ENCODE data around the gene PRIMA1. TPM values are rescaled to one million over a fixed set of nuclear protein-coding genes. Genes with fewer than 3 reads are reported as not detected.

Gene PRIMA1
- total and polyA plus RNA-seq, 2 donors (not counting 1 experiment from before 2014, with no cell fraction given): not detected

GRCh38 chr14:93728651-93729016 lies 59.7 kb downstream of the PRIMA1 start:
- Histone ChIP-seq H3K27ac (ENCODE audit: low read length in 2 of 2) (no peak overlapping the region), H3K4me2 (replicated peaks; ENCODE audit: low read depth, low read length, poor library complexity, severe bottlenecking) (no peak overlapping the region), H2AFZ (ENCODE audit: insufficient read depth, low read depth, low read length, poor library complexity, severe bottlenecking) (no peak overlapping the region), H3K4me3 (ENCODE audit: control extremely low read depth in 1 of 5, extremely low read depth in 1 of 5, insufficient read depth in 1 of 5, low read depth in 2 of 5, low read length in 4 of 5) (no peak overlapping the region), H3K9ac (ENCODE audit: low read length) (no peak overlapping the region), H3K4me1 (ENCODE audit: control insufficient read depth in 2 of 2, insufficient read depth in 2 of 2, low read length in 2 of 2) (no peaks in the 10 kb centered on the region), H3K27me3 (replicated peaks in 1 of 4; ENCODE audit: control extremely low read depth in 1 of 4, control insufficient read depth in 3 of 4, insufficient read depth in 4 of 4, low read length in 3 of 4) (no peaks in the 10 kb centered on the region), H3K79me2 (ENCODE audit: control insufficient read depth, insufficient read depth, low read length) (no peaks in the 10 kb centered on the region), H4K20me1 (ENCODE audit: control insufficient read depth, insufficient read depth, low read length, poor library complexity, severe bottlenecking) (no peaks in the 10 kb centered on the region), H3K9me3 (ENCODE audit: control extremely low read depth in 1 of 3, control insufficient read depth in 2 of 3, insufficient read depth in 1 of 3, low read length in 2 of 3) (peaks cover 0 to 2% (median 0%) of the 10 kb centered on the region in 3 donors), H3K36me3 (replicated peaks in 1 of 2; ENCODE audit: control extremely low read depth in 1 of 2, control insufficient read depth in 1 of 2, extremely low read depth in 1 of 2, insufficient read depth in 2 of 2, low read length in 1 of 2) (no peaks in the 10 kb centered on the region)
- POLR2A ChIA-PET: no interaction called here
- no peak for ATAC-seq (ENCODE audit: low read depth)
- TF ChIP-seq CTCF (IDR thresholded peaks at IDR 0.05) (no peak), EZH2 (IDR thresholded peaks at IDR 0.05; ENCODE audit: borderline replicate concordance, insufficient read depth, low read depth, low read length, poor library complexity, severe bottlenecking) (no peak)
- Mint-ChIP-seq H3K4me1 (no peaks in the 10 kb centered on the region), H3K27me3 (peaks cover 15% of the 10 kb centered on the region), H3K4me3 (no peak overlapping the region), H3K27ac (no peak overlapping the region), H3K9me3 (ENCODE audit: insufficient read depth) (no peaks in the 10 kb centered on the region)
- CTCF ChIA-PET: no interaction called here
- WGBS (ENCODE audit: insufficient coverage): 88% methylated on average over 6 of the region's 8 CpGs
- intact Hi-C loops (cut with micrococcal nuclease): no loop called here
- DNase-seq: no peak

- no peak overlapping the region for H3K4me3 Mint-ChIP-seq
- peaks cover 0 to 2% (median 0%) of the 10 kb centered on the region in 3 donors for H3K9me3 ChIP-seq (ENCODE audit: control extremely low read depth in 1 of 3, control insufficient read depth in 2 of 3, insufficient read depth in 1 of 3, low read length in 2 of 3)
- CTCF ChIA-PET: no interaction called here
- no peaks in the 10 kb centered on the region for H3K4me1 Mint-ChIP-seq
- no peaks in the 10 kb centered on the region for H3K36me3 ChIP-seq (replicated peaks in 1 of 2; ENCODE audit: control extremely low read depth in 1 of 2, control insufficient read depth in 1 of 2, extremely low read depth in 1 of 2, insufficient read depth in 2 of 2, low read length in 1 of 2)
- ATAC-seq (ENCODE audit: low read depth) (no peak), DNase-seq (no peak)
- POLR2A ChIA-PET: no interaction called here
- H3K79me2 ChIP-seq (ENCODE audit: control insufficient read depth, insufficient read depth, low read length): no peaks in the 10 kb centered on the region
- no peaks in the 10 kb centered on the region for H3K4me1 ChIP-seq (ENCODE audit: control insufficient read depth in 2 of 2, insufficient read depth in 2 of 2, low read length in 2 of 2)
- peaks cover 15% of the 10 kb centered on the region for H3K27me3 Mint-ChIP-seq
- no peaks in the 10 kb centered on the region for H3K27me3 ChIP-seq (replicated peaks in 1 of 4; ENCODE audit: control extremely low read depth in 1 of 4, control insufficient read depth in 3 of 4, insufficient read depth in 4 of 4, low read length in 3 of 4)
- H2AFZ ChIP-seq (ENCODE audit: insufficient read depth, low read depth, low read length, poor library complexity, severe bottlenecking): no peak overlapping the region
- H4K20me1 ChIP-seq (ENCODE audit: control insufficient read depth, insufficient read depth, low read length, poor library complexity, severe bottlenecking): no peaks in the 10 kb centered on the region
- H3K9me3 Mint-ChIP-seq (ENCODE audit: insufficient read depth): no peaks in the 10 kb centered on the region
- WGBS (ENCODE audit: insufficient coverage): 93% methylated on average over 19 of the region's 19 CpGs
- H3K9ac ChIP-seq (ENCODE audit: low read length): no peak overlapping the region
- no peak overlapping the region for H3K27ac Mint-ChIP-seq
- H3K4me3 ChIP-seq (ENCODE audit: control extremely low read depth in 1 of 5, extremely low read depth in 1 of 5, insufficient read depth in 1 of 5, low read depth in 2 of 5, low read length in 4 of 5): no peak overlapping the region
- no peak overlapping the region for H3K27ac ChIP-seq (ENCODE audit: low read length in 2 of 2)
- TF ChIP-seq EZH2 (IDR thresholded peaks at IDR 0.05; ENCODE audit: borderline replicate concordance, insufficient read depth, low read depth, low read length, poor library complexity, severe bottlenecking) (no peak), CTCF (IDR thresholded peaks at IDR 0.05) (no peak)
- intact Hi-C loops (cut with micrococcal nuclease): no loop called here
- no peak overlapping the region for H3K4me2 ChIP-seq (replicated peaks; ENCODE audit: low read depth, low read length, poor library complexity, severe bottlenecking)
Observed at GRCh38 chr14:93727917-93728650, 60.2 kb downstream of the PRIMA1 start.
